Measurements from ENCODE around the gene AIF1L.

DNA sequence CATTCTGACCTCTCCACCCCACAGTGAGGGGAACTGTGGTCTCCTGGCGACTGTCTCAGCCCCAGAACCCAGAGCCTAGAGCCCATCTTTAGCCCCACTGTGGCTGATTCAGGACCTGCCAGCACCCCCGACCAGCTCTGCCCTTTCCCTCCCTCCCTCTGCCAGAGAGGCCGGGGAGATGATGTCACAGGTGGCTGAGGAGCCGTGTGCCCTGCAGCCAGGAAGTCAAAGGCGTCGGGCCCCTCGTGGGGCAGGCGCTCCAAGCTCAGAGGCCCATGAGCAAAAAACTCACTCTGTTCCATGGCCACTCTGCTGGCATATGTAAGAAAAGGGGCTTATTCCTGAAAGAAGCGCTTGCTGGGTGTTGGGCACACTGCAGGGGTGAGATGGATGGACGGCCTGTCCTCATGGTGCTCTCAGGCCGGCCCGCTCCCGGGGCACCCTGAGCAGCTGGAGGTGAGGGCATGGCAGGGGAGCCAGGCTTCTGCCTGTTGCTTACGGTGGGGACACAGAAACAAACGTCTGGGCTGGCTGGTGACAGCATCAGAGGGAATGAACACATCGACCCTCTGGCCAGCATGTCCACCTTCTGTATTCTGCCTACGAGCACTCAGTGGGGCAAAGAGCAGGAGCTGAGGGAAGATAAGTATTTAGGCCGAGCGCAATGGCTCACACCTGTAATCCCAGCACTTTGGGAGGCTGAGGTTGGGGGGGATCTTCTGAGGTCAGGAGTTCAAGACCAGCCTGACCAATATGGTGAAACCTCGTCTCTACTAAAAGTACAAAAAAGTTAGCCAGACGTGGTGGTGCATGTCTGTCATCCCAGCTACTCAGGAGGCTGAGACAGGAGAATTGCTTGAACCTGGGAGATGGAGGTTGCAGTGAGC is 46.3 kb upstream of the AIF1L start:
- TF ChIP-seq, protein P1, sequence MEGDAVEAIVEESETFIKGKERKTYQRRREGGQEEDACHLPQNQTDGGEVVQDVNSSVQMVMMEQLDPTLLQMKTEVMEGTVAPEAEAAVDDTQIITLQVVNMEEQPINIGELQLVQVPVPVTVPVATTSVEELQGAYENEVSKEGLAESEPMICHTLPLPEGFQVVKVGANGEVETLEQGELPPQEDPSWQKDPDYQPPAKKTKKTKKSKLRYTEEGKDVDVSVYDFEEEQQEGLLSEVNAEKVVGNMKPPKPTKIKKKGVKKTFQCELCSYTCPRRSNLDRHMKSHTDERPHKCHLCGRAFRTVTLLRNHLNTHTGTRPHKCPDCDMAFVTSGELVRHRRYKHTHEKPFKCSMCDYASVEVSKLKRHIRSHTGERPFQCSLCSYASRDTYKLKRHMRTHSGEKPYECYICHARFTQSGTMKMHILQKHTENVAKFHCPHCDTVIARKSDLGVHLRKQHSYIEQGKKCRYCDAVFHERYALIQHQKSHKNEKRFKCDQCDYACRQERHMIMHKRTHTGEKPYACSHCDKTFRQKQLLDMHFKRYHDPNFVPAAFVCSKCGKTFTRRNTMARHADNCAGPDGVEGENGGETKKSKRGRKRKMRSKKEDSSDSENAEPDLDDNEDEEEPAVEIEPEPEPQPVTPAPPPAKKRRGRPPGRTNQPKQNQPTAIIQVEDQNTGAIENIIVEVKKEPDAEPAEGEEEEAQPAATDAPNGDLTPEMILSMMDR (IDR thresholded peaks at IDR 0.05) = no peak
- TF ChIP-seq POLR2AphosphoS5 (IDR thresholded peaks at IDR 0.05; ENCODE audit: low read depth, low read length) = no peak

All from Panc1 (cell line).